H1 (cell line): Measurements from ENCODE around the gene ACOT12. TPM values are rescaled to one million over a fixed set of nuclear protein-coding genes. Genes with fewer than 3 reads are reported as not detected.

ENCODE experiments used
- CTCF ChIA-PET: fragments of 300-600 bp; sonication (Branson Sonifier 250); formaldehyde crosslinking; loops from one replicate; lab custom pipeline; 2021; ENCODE audit not compliant: partially characterized antibody; lab: Charles Lee
- POLR2A ChIA-PET: fragments of 300-600 bp; sonication (Branson Sonifier 250); formaldehyde crosslinking; loops from one replicate; lab custom pipeline; 2021; ENCODE audit warnings: inconsistent platforms; ENCODE audit not compliant: partially characterized antibody; lab: Charles Lee
- DNase-seq, 2 experiments: peaks; one replicate each; pipeline versions ENCODE4 v3.0.0 to v3.0.0-alpha.2; 2010 to 2022; ENCODE audit warnings: low spot score in 2 of 2, low read depth in 1 of 2, mixed read lengths in 1 of 2
- FAIRE-seq: peaks from 2 replicates; lab custom pipeline; 2011; peaks lifted over from hg19 to GRCh38; lab: Jason Lieb, UNC
- H2AFZ ChIP-seq: 2 replicates; pipeline ENCODE4 v1.8.1; 2012; ENCODE audit warnings: low read length, inconsistent platforms
- H2AK5ac ChIP-seq: 2 replicates; pipeline ENCODE4 v1.6.1; 2013; ENCODE audit warnings: low read depth, low read length
- H2BK120ac ChIP-seq: replicated peaks from 2 replicates; pipeline ENCODE3; 2013; ENCODE audit warnings: low read depth, low read length, inconsistent platforms
- H2BK12ac ChIP-seq: 2 replicates; pipeline ENCODE4 v1.6.1; 2013; ENCODE audit warnings: low read depth, low read length
- H2BK15ac ChIP-seq: 2 replicates; pipeline ENCODE4 v1.6.1; 2013; ENCODE audit warnings: low read length
- H2BK20ac ChIP-seq: 2 replicates; pipeline ENCODE4 v1.6.1; 2013; ENCODE audit warnings: low read length
- H2BK5ac ChIP-seq: 2 replicates; pipeline ENCODE4 v1.6.1; 2013; ENCODE audit warnings: low read depth, low read length
- H3K14ac ChIP-seq: 2 replicates; pipeline ENCODE4 v1.6.1; 2013; ENCODE audit warnings: inconsistent platforms; ENCODE audit not compliant: insufficient read length
- H3K18ac ChIP-seq: 2 replicates; pipeline ENCODE4 v1.6.1; 2013; ENCODE audit warnings: low read length; ENCODE audit errors: extremely low read depth
- H3K23ac ChIP-seq: 2 replicates; pipeline ENCODE4 v1.6.1; 2013; ENCODE audit warnings: inconsistent platforms; ENCODE audit not compliant: insufficient read length
- H3K23me2 ChIP-seq: 2 replicates; pipeline ENCODE4 v1.6.1; 2013; ENCODE audit warnings: low read depth, low read length
- H3K27ac ChIP-seq: 2 replicates; pipeline ENCODE4 v1.6.1; 2011; ENCODE audit warnings: low read depth, low read length, inconsistent platforms
- H3K27me3 ChIP-seq, 4 experiments: replicated peaks in 1 of 4; 1 replicate in 1 of 4; 2 replicates in 3 of 4; pipeline versions ENCODE4 v1.6.1 to v1.8.1; 2011 to 2013; ENCODE audit warnings: low read length in 3 of 4, mild to moderate bottlenecking in 3 of 4, inconsistent platforms in 2 of 4, mixed read lengths in 2 of 4, moderate library complexity in 1 of 4; ENCODE audit not compliant: control insufficient read depth in 3 of 4, insufficient read depth in 3 of 4; ENCODE audit errors: extremely low read depth in 1 of 4
- H3K36me3 ChIP-seq, 4 experiments: 2 replicates each; pipeline versions ENCODE4 v1.6.1 to v1.8.1; 2011 to 2013; ENCODE audit warnings: mild to moderate bottlenecking in 4 of 4, low read length in 3 of 4, moderate library complexity in 2 of 4, control low read depth in 1 of 4, inconsistent platforms in 1 of 4; ENCODE audit not compliant: insufficient read depth in 4 of 4, control insufficient read depth in 2 of 4
- H3K4ac ChIP-seq: replicated peaks from 2 replicates; pipeline ENCODE3; 2013; ENCODE audit warnings: low read length, low read depth, mixed read lengths, inconsistent platforms; ENCODE audit not compliant: insufficient read length
- H3K4me1 ChIP-seq, 4 experiments: replicated peaks in 1 of 4; 1 replicate in 1 of 4; 2 replicates in 3 of 4; pipeline versions ENCODE4 v1.6.1 to v1.8.1; 2011 to 2013; ENCODE audit warnings: low read length in 3 of 4, inconsistent platforms in 2 of 4, mixed read lengths in 1 of 4; ENCODE audit not compliant: insufficient read depth in 4 of 4, control insufficient read depth in 3 of 4
- H3K4me2 ChIP-seq, 2 experiments: 2 replicates each; pipeline versions ENCODE4 v1.6.1 to v1.8.1; 2011 to 2013; ENCODE audit warnings: low read depth in 2 of 2, low read length in 2 of 2, control low read depth in 1 of 2, inconsistent platforms in 1 of 2, mild to moderate bottlenecking in 1 of 2; ENCODE audit not compliant: insufficient read depth in 1 of 2
- H3K4me3 ChIP-seq, 4 experiments: fragments of 200-600, 300-600 bp in 1 of 4; sonication (generic), shearing (Covaris generic), sonication (Bioruptor Twin) in 1 of 4; 2 replicates each; pipeline versions ENCODE4 v1.5.1 to v1.8.1; 2011 to 2016; ENCODE audit warnings: low read length in 4 of 4, low read depth in 3 of 4, control low read depth in 2 of 4, inconsistent platforms in 2 of 4, mild to moderate bottlenecking in 2 of 4, mixed read lengths in 1 of 4, moderate library complexity in 1 of 4; ENCODE audit not compliant: insufficient read depth in 2 of 4; ENCODE audit errors: extremely low read depth in 1 of 4
- H3K56ac ChIP-seq: replicated peaks from 2 replicates; pipeline ENCODE3; 2013; ENCODE audit warnings: low read depth, mild to moderate bottlenecking, mixed read lengths, low read length, inconsistent platforms; ENCODE audit not compliant: insufficient read length
- H3K79me1 ChIP-seq: 2 replicates; pipeline ENCODE4 v1.6.1; 2013; ENCODE audit warnings: low read depth, low read length, control low read depth
- H3K79me2 ChIP-seq, 2 experiments: 2 replicates each; pipeline versions ENCODE4 v1.6.1 to v1.8.1; 2012 to 2013; ENCODE audit warnings: low read length in 2 of 2, mild to moderate bottlenecking in 2 of 2, inconsistent platforms in 1 of 2; ENCODE audit not compliant: insufficient read depth in 2 of 2, control insufficient read depth in 1 of 2
- H3K9ac ChIP-seq, 4 experiments: replicated peaks in 1 of 4; 1 replicate in 1 of 4; 2 replicates in 3 of 4; pipeline versions ENCODE4 v1.6.1 to v1.8.1; 2011 to 2013; ENCODE audit warnings: low read depth in 3 of 4, low read length in 3 of 4, control low read depth in 2 of 4, mild to moderate bottlenecking in 2 of 4, moderate library complexity in 2 of 4, inconsistent platforms in 1 of 4; ENCODE audit errors: extremely low read depth in 1 of 4
- H3K9me3 ChIP-seq, 2 experiments: 2 replicates each; pipeline versions ENCODE4 v1.6.1 to v1.8.1; 2012 to 2013; ENCODE audit warnings: mild to moderate bottlenecking in 2 of 2, moderate library complexity in 2 of 2, control low read depth in 1 of 2, inconsistent platforms in 1 of 2, low read depth in 1 of 2, low read length in 1 of 2, mixed read lengths in 1 of 2; ENCODE audit not compliant: insufficient read depth in 2 of 2
- H4K20me1 ChIP-seq, 2 experiments: replicated peaks in 1 of 2; 2 replicates each; pipeline versions ENCODE3 to v1.8.1; 2011 to 2013; ENCODE audit warnings: inconsistent platforms in 2 of 2, low read length in 2 of 2, mild to moderate bottlenecking in 1 of 2; ENCODE audit not compliant: insufficient read depth in 2 of 2, control insufficient read depth in 1 of 2
- H4K5ac ChIP-seq: 2 replicates; pipeline ENCODE4 v1.6.1; 2013; ENCODE audit warnings: low read length, low read depth, mixed read lengths, inconsistent platforms; ENCODE audit not compliant: insufficient read length
- H4K8ac ChIP-seq: 2 replicates; pipeline ENCODE4 v1.8.0; 2013; ENCODE audit warnings: mild to moderate bottlenecking, moderate library complexity, low read length, inconsistent platforms; ENCODE audit not compliant: insufficient read depth; ENCODE audit errors: extremely low read depth
- H4K91ac ChIP-seq: replicated peaks from 2 replicates; pipeline ENCODE3; 2013; ENCODE audit warnings: low read length, mixed read lengths, inconsistent platforms; ENCODE audit not compliant: insufficient read length
- FOSL1 ChIP-seq: IDR thresholded peaks from 2 replicates; pipeline ENCODE4 v1.6.1; 2011; ENCODE audit warnings: mild to moderate bottlenecking, low read depth, low read length, moderate library complexity; ENCODE audit not compliant: insufficient read depth
- SAP30 ChIP-seq: fragments of 300-600 bp; sonication (generic); IDR thresholded peaks from 2 replicates; pipeline ENCODE4 v1.7.1; 2012; ENCODE audit warnings: low read length, moderate library complexity, mild to moderate bottlenecking, inconsistent platforms; ENCODE audit not compliant: insufficient read depth, insufficient replicate concordance
- WGBS, 2 experiments: shearing (Covaris generic) in 1 of 2; methylation state at CpG; one replicate each; pipeline versions ENCODE4 v1.1.6 to v1.1.7; 2013 to 2015; ENCODE audit warnings: low lambda C conversion rate in 2 of 2, mixed read lengths in 2 of 2, inconsistent platforms in 1 of 2, low coverage in 1 of 2, missing lambda C conversion rate in 1 of 2; ENCODE audit not compliant: insufficient replicate concordance in 2 of 2, insufficient coverage in 1 of 2, insufficient read length in 1 of 2; ENCODE audit errors: extremely low coverage in 1 of 2, missing lambda C conversion rate in 1 of 2; 5-methylcytosine and 5-hydroxymethylcytosine counted together
- polyA plus RNA-seq, 7 experiments: library from polyadenylated mRNA; depleted of rRNA in 3 of 7; stranded (reverse) in 5 of 7; unstranded in 2 of 7; fragments of >200 nt in 5 of 7; fragments of 200-250 nt in 2 of 7; gene quantifications; 1 replicate in 5 of 7; 2 replicates in 1 of 7; 4 replicates in 1 of 7; pipeline versions ENCODE4 v1.2.1 to v1.2.3, GENCODE V29; 2011 to 2013; ENCODE audit warnings: missing spikeins in 2 of 7, mixed read lengths in 2 of 7
- total RNA-seq: library from RNA; stranded (reverse); fragmentation: NEBNext Ultra II Directional; extraction: Animal tissue kit (Norgen Biotek cat#: 25700); gene quantifications from 2 replicates; pipeline ENCODE4 v1.2.1, GENCODE V29; 2021

The ACOT12 gene
- total and polyA plus RNA-seq, 2 of the 8 experiments (the other 6 are each of a cell fraction or from before 2014, with no cell fraction given), result 0.29 TPM; not detected in 1

DNA sequence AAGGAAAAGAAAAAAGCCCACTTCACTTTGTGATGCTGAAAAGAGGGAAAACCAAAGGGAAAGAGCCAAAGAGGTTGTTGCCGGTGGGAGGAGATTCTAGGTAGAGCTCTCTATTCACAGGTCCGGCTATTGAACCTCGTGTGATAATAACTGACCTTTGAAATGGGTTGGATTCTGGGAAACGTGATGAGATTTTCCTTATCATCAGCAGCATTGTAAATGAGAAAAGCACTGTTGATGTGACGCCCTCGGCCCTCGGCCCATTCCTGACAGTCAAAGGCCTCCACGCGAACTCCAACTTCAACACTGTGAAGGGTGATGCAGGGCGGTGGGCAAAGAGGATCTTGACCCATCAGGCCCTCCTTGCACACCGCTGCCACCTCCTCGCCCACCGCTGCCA is 49.2 kb downstream of the ACOT12 start:
- Histone ChIP-seq H3K18ac (no peak overlapping the region), H2BK120ac (no peak overlapping the region), H3K36me3 (no peaks in the 10 kb centered on the region), H2BK12ac (no peak overlapping the region), H4K5ac (no peak overlapping the region), H3K4me3 (no peak overlapping the region), H3K79me2 (no peaks in the 10 kb centered on the region), H3K4ac (no peak overlapping the region), H2AK5ac (no peak overlapping the region), H3K79me1 (no peaks in the 10 kb centered on the region), H3K23ac (no peak overlapping the region), H3K56ac (no peak overlapping the region), H3K4me1 (no peaks in the 10 kb centered on the region; a peak in 1 of 7 replicates), H2BK5ac (no peak overlapping the region), H3K27ac (no peak overlapping the region), H4K8ac (no peak overlapping the region; the same call in 1 of the 2 replicates), H2BK15ac (no peak overlapping the region), H2BK20ac (no peak overlapping the region), H3K9me3 (no peaks in the 10 kb centered on the region), H3K4me2 (no peak overlapping the region), H2AFZ (no peak overlapping the region), H3K9ac (no peak overlapping the region), H4K91ac (no peak overlapping the region), H3K23me2 (no peaks in the 10 kb centered on the region), H3K14ac (no peak overlapping the region), H4K20me1 (no peaks in the 10 kb centered on the region), H3K27me3 (no peaks in the 10 kb centered on the region)
- no peak for FAIRE-seq
- 79% methylated on average over 12 of the region's 13 CpGs; no CpG with 5 or more reads in 1 of the 2 experiments for WGBS, 2 experiments
- ChIA-PET POLR2A (no interaction called here), CTCF (interaction anchor here (1.2 kb wide), 1 partner anchor 28 kb away, joined by 4 read pairs; no protein-coding TSS in a partner anchor)
- TF ChIP-seq SAP30, result no peak
- no peak for TF ChIP-seq FOSL1
- no peak for DNase-seq
